Transverse colon (tissue), 4 donors: ENCODE results near the gene EEF1AKMT4. TPM values are rescaled to one million over a fixed set of nuclear protein-coding genes. Genes with fewer than 3 reads are reported as not detected.

Experiments used
- DNase-seq: peaks from one replicate; pipeline ENCODE4 v3.0.0-alpha.2; 2019
- H3K27ac ChIP-seq, 4 donors: fragments of 200-600 bp; sonication (generic); 2 replicates each; pipeline ENCODE4 v1.5.1; 2016 to 2018; ENCODE audit warnings: inconsistent platforms in 4 of 4
- H3K27me3 ChIP-seq: fragments of 200-600 bp; sonication (generic); 2 replicates; pipeline ENCODE4 v1.5.1; 2017; ENCODE audit warnings: inconsistent platforms
- H3K36me3 ChIP-seq, 4 donors: fragments of 200-600 bp; sonication (generic); 2 replicates each; pipeline ENCODE4 v1.5.1; 2017 to 2019; ENCODE audit warnings: inconsistent platforms in 4 of 4
- H3K4me1 ChIP-seq, 4 donors: fragments of 200-600 bp; sonication (generic); 2 replicates each; pipeline ENCODE4 v1.5.1; 2017 to 2020; ENCODE audit warnings: inconsistent platforms in 4 of 4
- H3K4me3 ChIP-seq, 4 donors: fragments of 200-600 bp; sonication (generic); 1 replicate in 1 of 4; 2 replicates in 3 of 4; pipeline versions ENCODE4 v1.5.1 to v1.6.1; 2017 to 2019; ENCODE audit warnings: inconsistent platforms in 4 of 4
- H3K9me3 ChIP-seq, 2 donors: fragments of 200-600 bp; sonication (generic); 2 replicates each; pipeline ENCODE4 v1.5.1; 2017 to 2019; ENCODE audit warnings: inconsistent platforms in 2 of 2
- EP300 ChIP-seq: sonication (generic); formaldehyde crosslinking; IDR thresholded peaks from one replicate; pipeline ENCODE4 v1.6.1; 2017; ENCODE audit warnings: antibody characterized with exemption, low read depth
- POLR2A ChIP-seq: fragments of 450-650 bp; IDR thresholded peaks from one replicate; pipeline ENCODE4 v1.6.1; 2016; ENCODE audit warnings: antibody characterized with exemption, mild to moderate bottlenecking, moderate library complexity
- POLR2AphosphoS5 ChIP-seq, 3 donors: sonication (generic); formaldehyde crosslinking; IDR thresholded peaks; one replicate each; pipeline ENCODE4 v1.6.1; 2016; ENCODE audit warnings: antibody characterized with exemption in 3 of 3
- WGBS, 2 donors: methylation state at CpG; one replicate each; pipeline ENCODE4 v1.1.5; 2018; ENCODE audit warnings: low coverage in 1 of 2; 5-methylcytosine and 5-hydroxymethylcytosine counted together
- in situ Hi-C, 4 donors: fragments of 200-750 bp; cut with MboI; loops; one replicate each; pipeline versions ENCODE4 v1.15.0 to v1.15.1; 2017; ENCODE audit warnings: low sequenced_read_pairs in 3 of 4, low pct_ligation_motif_present in 1 of 4, low pct_unique_long_range_greater_than_20kb in 1 of 4
- intact Hi-C: fragments of 100-400 bp; cut with DNase I; formaldehyde crosslinking; loops from one replicate; pipeline ENCODE4 v1.15.1; 2023; ENCODE audit warnings: low total_unique reads
- total RNA-seq, 4 donors: library from RNA; depleted of rRNA; stranded (reverse); fragments of >200 nt; gene quantifications; one replicate each; pipeline ENCODE4 v1.1.0, GENCODE V29; 2016
- TF ChIP-seq, protein P1 (sequence below), 5 experiments: fragments of 200-600 bp in 3 of 5; fragments of 450-650 bp in 2 of 5; sonication (generic) in 3 of 5; IDR thresholded peaks; 1 replicate in 2 of 5; 2 replicates in 3 of 5; pipeline ENCODE4 v1.5.1; 2016 to 2017; ENCODE audit warnings: antibody characterized with exemption in 5 of 5, inconsistent platforms in 3 of 5, mild to moderate bottlenecking in 2 of 5, moderate library complexity in 1 of 5

The EEF1AKMT4 gene
- total RNA-seq, 4 donors from 2014 or later: 4.0 to 7.3 (median 5.9) TPM; not detected in 1

DNA sequence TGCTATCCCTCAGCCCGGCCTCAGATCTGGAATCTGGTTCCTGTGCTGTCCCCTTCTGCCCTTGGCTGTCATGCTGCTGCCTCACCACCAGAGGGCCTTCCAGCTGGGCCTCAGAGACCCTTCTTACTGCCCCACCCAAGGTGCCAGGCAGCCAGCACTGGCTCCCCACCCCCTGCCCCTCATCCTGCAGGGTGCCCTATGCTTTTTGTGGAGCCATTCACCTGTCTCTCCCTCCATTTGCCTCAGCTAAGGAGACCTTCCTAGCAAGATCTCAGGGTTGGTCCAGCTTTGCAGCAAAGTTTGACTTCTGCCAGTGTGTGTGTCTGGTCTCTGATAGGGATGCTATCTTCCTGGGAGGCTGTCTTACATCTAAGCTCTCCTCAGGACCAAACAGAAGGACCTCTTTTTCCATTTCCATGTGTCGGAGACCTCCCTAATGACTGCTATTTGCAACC lies 22.0 kb upstream of the EEF1AKMT4 start:
- in situ Hi-C loops (loop anchor here in 3 of 4 donors (25.0 kb wide), 2 partner anchors 90 to 340 kb away; partner anchors contain the start of genes PARL (in 3 of the 3) and EIF2B5 (in 1 of the 3)), intact Hi-C loops (no loop called here)
- WGBS, 2 donors: 17 to 47% methylated on average over 1 to 2 of the region's 2 CpGs
- H3K36me3 ChIP-seq: no peaks in the 10 kb centered on the region
- H3K27me3 ChIP-seq: peaks cover 76% of the 10 kb centered on the region
- H3K27ac ChIP-seq: no peak overlapping the region
- H3K9me3 ChIP-seq: no peaks in the 10 kb centered on the region
- no peak overlapping the region for H3K4me3 ChIP-seq
- TF ChIP-seq EP300 (no peak), POLR2AphosphoS5 (IDR thresholded peaks at IDR 0.05) (no peak), POLR2A (no peak)
- TF ChIP-seq, protein P1, sequence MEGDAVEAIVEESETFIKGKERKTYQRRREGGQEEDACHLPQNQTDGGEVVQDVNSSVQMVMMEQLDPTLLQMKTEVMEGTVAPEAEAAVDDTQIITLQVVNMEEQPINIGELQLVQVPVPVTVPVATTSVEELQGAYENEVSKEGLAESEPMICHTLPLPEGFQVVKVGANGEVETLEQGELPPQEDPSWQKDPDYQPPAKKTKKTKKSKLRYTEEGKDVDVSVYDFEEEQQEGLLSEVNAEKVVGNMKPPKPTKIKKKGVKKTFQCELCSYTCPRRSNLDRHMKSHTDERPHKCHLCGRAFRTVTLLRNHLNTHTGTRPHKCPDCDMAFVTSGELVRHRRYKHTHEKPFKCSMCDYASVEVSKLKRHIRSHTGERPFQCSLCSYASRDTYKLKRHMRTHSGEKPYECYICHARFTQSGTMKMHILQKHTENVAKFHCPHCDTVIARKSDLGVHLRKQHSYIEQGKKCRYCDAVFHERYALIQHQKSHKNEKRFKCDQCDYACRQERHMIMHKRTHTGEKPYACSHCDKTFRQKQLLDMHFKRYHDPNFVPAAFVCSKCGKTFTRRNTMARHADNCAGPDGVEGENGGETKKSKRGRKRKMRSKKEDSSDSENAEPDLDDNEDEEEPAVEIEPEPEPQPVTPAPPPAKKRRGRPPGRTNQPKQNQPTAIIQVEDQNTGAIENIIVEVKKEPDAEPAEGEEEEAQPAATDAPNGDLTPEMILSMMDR (IDR thresholded peaks at IDR 0.05): peak; percentile 72 to 85 (median 76)
- peak; percentile 28 for DNase-seq
- H3K4me1 ChIP-seq: peaks cover 9 to 23% (median 17%) of the 10 kb centered on the region in 4 donors

DNA sequence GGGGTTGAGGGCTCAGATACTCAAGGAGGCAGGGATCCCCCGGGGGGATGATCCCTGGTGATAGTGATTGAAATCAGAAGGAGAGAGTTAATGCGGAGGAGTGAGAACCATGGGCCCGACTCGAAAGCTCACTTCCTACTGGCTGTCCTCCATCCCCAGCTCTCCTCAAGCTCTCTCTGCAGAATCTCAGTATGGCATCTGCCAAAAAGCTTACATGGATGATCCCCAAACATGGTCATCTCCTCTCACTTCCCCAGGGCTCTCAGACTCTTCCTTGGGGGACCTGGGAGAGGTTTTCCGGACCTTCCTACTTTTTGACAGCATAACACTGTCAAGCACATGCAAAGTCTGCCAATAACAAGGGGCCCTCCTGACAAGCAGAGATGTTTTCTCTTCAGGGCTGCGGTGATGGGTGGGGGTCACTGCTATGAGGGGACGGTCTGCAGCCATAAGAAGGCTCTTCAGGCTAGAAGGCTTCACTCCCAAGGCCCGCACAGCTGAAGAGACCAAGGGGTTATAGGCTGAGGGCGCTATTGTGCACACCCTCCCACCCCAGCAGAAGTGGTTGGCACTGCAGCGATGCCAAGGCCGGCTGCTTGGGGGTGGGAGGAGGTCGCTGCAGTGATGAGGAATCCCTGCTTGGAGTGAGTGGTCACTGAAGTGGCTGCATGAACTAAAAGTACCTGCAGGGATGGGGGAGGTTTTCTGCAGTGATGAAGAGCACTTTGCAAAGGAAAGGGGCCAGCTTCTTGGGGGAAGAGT lies 20.9 kb upstream of the EEF1AKMT4 start:
- DNase-seq: no peak
- in situ Hi-C loops: loop anchor here in 3 of 4 donors (25.0 kb wide), 2 partner anchors 91 to 341 kb away; partner anchors contain the start of genes PARL (in 3 of the 3) and EIF2B5 (in 1 of the 3)
- no peak overlapping the region for H3K27ac ChIP-seq
- TF ChIP-seq POLR2A (no peak), POLR2AphosphoS5 (IDR thresholded peaks at IDR 0.05) (no peak), EP300 (no peak)
- TF ChIP-seq, protein P1 (IDR thresholded peaks at IDR 0.05): no peak
- H3K36me3 ChIP-seq: no peaks in the 10 kb centered on the region
- WGBS, 2 donors: 44 to 80% methylated on average over 3 to 12 of the region's 12 CpGs
- H3K9me3 ChIP-seq: no peaks in the 10 kb centered on the region
- intact Hi-C loops: no loop called here
- H3K27me3 ChIP-seq: peaks cover 86% of the 10 kb centered on the region
- H3K4me3 ChIP-seq: peak overlapping the region in 1 of 4 donors; percentile 54
- peaks cover 9 to 23% (median 17%) of the 10 kb centered on the region in 4 donors for H3K4me1 ChIP-seq

DNA sequence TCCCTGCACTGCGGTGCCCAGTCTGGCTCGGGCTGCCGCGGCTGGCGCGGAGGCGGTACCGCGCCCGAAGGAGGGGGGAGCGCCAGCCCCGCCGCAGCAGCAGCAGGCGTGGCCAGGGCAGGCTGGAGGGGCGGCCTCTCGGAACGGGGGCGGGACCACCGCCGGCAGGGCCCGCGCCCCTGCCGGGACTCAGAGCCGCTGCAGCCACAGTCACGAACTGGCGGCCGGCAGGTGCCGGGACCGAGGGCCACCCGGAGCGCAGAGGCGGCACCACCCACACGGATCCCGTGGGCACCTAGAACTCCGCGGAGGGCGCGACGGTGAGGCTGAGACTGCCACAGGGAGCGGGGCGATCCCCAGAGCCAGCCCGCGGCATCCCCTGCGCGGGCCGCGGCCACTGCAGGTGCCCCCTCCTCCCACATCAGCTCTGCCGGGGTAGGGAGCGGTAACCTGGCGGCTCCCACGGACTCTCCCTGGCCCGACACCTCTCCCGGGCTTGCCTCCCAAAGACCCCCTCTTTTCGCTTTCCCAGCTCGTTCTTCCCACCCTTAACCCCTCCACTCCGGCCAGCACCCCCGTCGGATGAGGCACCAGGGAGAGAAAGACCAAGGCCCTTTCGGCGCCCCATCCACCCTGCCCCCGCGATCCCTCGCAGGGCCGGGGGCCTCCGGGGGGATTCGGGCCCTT lies 19.9 kb upstream of the EEF1AKMT4 start, which contains the start of gene VWA5B2:
TSS of gene VWA5B2 (plus strand) at position 192 of the 687 bp plus-strand sequence. CDS start 944 bp downstream, outside the sequence.
- no peak within 1 kb of the TSS for H3K27ac ChIP-seq
- peak; percentile 65 for DNase-seq

More for the DNA sequence above, 19.9 kb upstream of the EEF1AKMT4 start, which contains the start of gene VWA5B2:
- no peaks in the 10 kb centered on the region for H3K9me3 ChIP-seq
- peak within 1 kb of the TSS; percentile 11 to 54 (median 30) for H3K4me3 ChIP-seq
- no peaks in the 10 kb centered on the region for H3K36me3 ChIP-seq
- no peak for TF ChIP-seq POLR2AphosphoS5 (IDR thresholded peaks at IDR 0.05)
- TF ChIP-seq, protein P1 (IDR thresholded peaks at IDR 0.05): peak in 3 of 5 experiments; percentile 10 to 21 (median 17)
- in situ Hi-C loops (loop anchor here in 3 of 4 donors (25.0 kb wide), 2 partner anchors 92 to 342 kb away; partner anchors contain the start of genes PARL (in 3 of the 3) and EIF2B5 (in 1 of the 3)), intact Hi-C loops (loop anchor here (10.0 kb wide), 2 partner anchors 85 to 335 kb away; no protein-coding TSS in a partner anchor)
- 1% methylated on average over 20 of the region's 66 CpGs; no CpG with 5 or more reads in 1 of the 2 donors for WGBS, 2 donors
- peaks cover 86% of the 10 kb centered on the region for H3K27me3 ChIP-seq
- H3K4me1 ChIP-seq: peaks cover 9 to 23% (median 17%) of the 10 kb centered on the region in 4 donors
